IMR-90 (cell line): ENCODE measurements around the gene ADIG. TPM values are rescaled to one million over a fixed set of nuclear protein-coding genes. Genes with fewer than 3 reads are reported as not detected.

Experiments used
- ATAC-seq: fragments of 200-7000 bp; cut with Tn5 transposase; 2 replicates; pipeline ENCODE4 v1.9.1; 2020; ENCODE audit warnings: low read depth, mild to moderate bottlenecking, moderate library complexity
- BruUV-seq: library from RNA; stranded (reverse); fragments of 400-500 nt; replicated peaks from 2 replicates; lab custom pipeline; 2021; lab: Mats Ljungman, UMichigan
- CTCF ChIA-PET: fragments of 300-600 bp; formaldehyde crosslinking; extraction: SDS; loops from one replicate; lab custom pipeline; 2021; ENCODE audit warnings: antibody characterized with exemption; lab: Yijun Ruan, JAX
- POLR2A ChIA-PET: fragments of 300-600 bp; sonication (Branson Sonifier 250); formaldehyde crosslinking; loops from one replicate; lab custom pipeline; 2022; ENCODE audit warnings: antibody characterized with exemption; ENCODE audit not compliant: unreplicated experiment; lab: Charles Lee
- DNase-seq: peaks from one replicate; pipeline ENCODE4 v3.0.0; 2013
- H2AFZ ChIP-seq: replicated peaks from 2 replicates; pipeline ENCODE3; 2013; ENCODE audit warnings: low read length, mild to moderate bottlenecking; ENCODE audit not compliant: poor library complexity
- H2AK5ac ChIP-seq: 2 replicates; pipeline ENCODE4 v1.6.1; 2013; ENCODE audit warnings: low read depth, low read length, inconsistent platforms
- H2AK9ac ChIP-seq: replicated peaks from 2 replicates; pipeline ENCODE3; 2013; ENCODE audit warnings: mild to moderate bottlenecking, low read depth, low read length, moderate library complexity; ENCODE audit not compliant: poor library complexity
- H2BK120ac ChIP-seq: 2 replicates; pipeline ENCODE4 v1.6.1; 2013; ENCODE audit warnings: low read depth, low read length, inconsistent platforms
- H2BK15ac ChIP-seq: 3 replicates; pipeline ENCODE4 v1.6.1; 2013; ENCODE audit warnings: low read depth, low read length, inconsistent platforms
- H2BK20ac ChIP-seq: 2 replicates; pipeline ENCODE4 v1.6.1; 2013; ENCODE audit warnings: low read depth, mild to moderate bottlenecking, inconsistent platforms, low read length, moderate library complexity
- H2BK5ac ChIP-seq: 2 replicates; pipeline ENCODE4 v1.6.1; 2013; ENCODE audit warnings: mild to moderate bottlenecking, low read depth, low read length, inconsistent platforms; ENCODE audit not compliant: poor library complexity, severe bottlenecking
- H3K14ac ChIP-seq: replicated peaks from 2 replicates; pipeline ENCODE4 v1.6.1; 2013; ENCODE audit warnings: low read depth, low read length, inconsistent platforms
- H3K18ac ChIP-seq: 2 replicates; pipeline ENCODE4 v1.6.1; 2013; ENCODE audit warnings: low read depth, low read length, control low read depth
- H3K23ac ChIP-seq: 2 replicates; pipeline ENCODE4 v1.6.1; 2013; ENCODE audit warnings: low read depth, low read length, inconsistent platforms
- H3K27ac ChIP-seq: 2 replicates; pipeline ENCODE4 v1.5.1; 2013; ENCODE audit warnings: mild to moderate bottlenecking, control low read depth, low read length; ENCODE audit not compliant: insufficient read depth
- H3K27me3 ChIP-seq: 2 replicates; pipeline ENCODE4 v1.6.1; 2013; ENCODE audit warnings: low read length; ENCODE audit not compliant: control insufficient read depth, insufficient read depth
- H3K36me3 ChIP-seq: 2 replicates; pipeline ENCODE4 v1.6.1; 2013; ENCODE audit warnings: low read length, mixed read lengths; ENCODE audit not compliant: control insufficient read depth, insufficient read depth
- H3K4ac ChIP-seq: 2 replicates; pipeline ENCODE4 v1.6.1; 2013; ENCODE audit warnings: low read depth, low read length, inconsistent platforms
- H3K4me1 ChIP-seq: 2 replicates; pipeline ENCODE4 v1.6.1; 2013; ENCODE audit warnings: low read length, mixed read lengths; ENCODE audit not compliant: control insufficient read depth, insufficient read depth
- H3K4me2 ChIP-seq: 2 replicates; pipeline ENCODE4 v1.6.1; 2013; ENCODE audit warnings: low read depth, mild to moderate bottlenecking, control low read depth, low read length, moderate library complexity
- H3K4me3 ChIP-seq: 2 replicates; pipeline ENCODE4 v1.5.1; 2013; ENCODE audit warnings: low read depth, mild to moderate bottlenecking, control low read depth, low read length, moderate library complexity; ENCODE audit not compliant: insufficient read depth
- H3K56ac ChIP-seq: 2 replicates; pipeline ENCODE4 v1.6.1; 2013; ENCODE audit warnings: low read length, inconsistent platforms; ENCODE audit not compliant: insufficient read depth; ENCODE audit errors: extremely low read depth
- H3K79me1 ChIP-seq, 2 experiments: 2 replicates each; pipeline ENCODE4 v1.6.1; 2013; ENCODE audit warnings: low read length in 2 of 2, inconsistent platforms in 1 of 2, low read depth in 1 of 2
- H3K9ac ChIP-seq: 2 replicates; pipeline ENCODE4 v1.6.1; 2013; ENCODE audit warnings: low read depth, low read length, control low read depth
- H3K9me1 ChIP-seq: 2 replicates; pipeline ENCODE4 v1.6.1; 2013; ENCODE audit warnings: low read length, inconsistent platforms; ENCODE audit not compliant: insufficient read depth
- H3K9me3 ChIP-seq: 2 replicates; pipeline ENCODE4 v1.6.1; 2013; ENCODE audit warnings: low read length; ENCODE audit not compliant: control insufficient read depth, insufficient read depth
- H4K20me1 ChIP-seq: 2 replicates; pipeline ENCODE4 v1.6.1; 2013; ENCODE audit warnings: low read length, inconsistent platforms; ENCODE audit not compliant: insufficient read depth
- H4K5ac ChIP-seq: 2 replicates; pipeline ENCODE4 v1.6.1; 2013; ENCODE audit warnings: mild to moderate bottlenecking, low read depth, low read length, control low read depth
- H4K8ac ChIP-seq, 2 experiments: 2 replicates each; pipeline ENCODE4 v1.6.1; 2013; ENCODE audit warnings: low read depth in 2 of 2, low read length in 2 of 2, control low read depth in 1 of 2, inconsistent platforms in 1 of 2
- H4K91ac ChIP-seq: 2 replicates; pipeline ENCODE4 v1.6.1; 2013; ENCODE audit warnings: low read depth, low read length, inconsistent platforms; ENCODE audit not compliant: insufficient read depth
- BHLHE40 ChIP-seq: fragments of 150-350 bp; IDR thresholded peaks from 2 replicates; pipeline ENCODE4 v1.6.1; 2016; ENCODE audit warnings: mild to moderate bottlenecking, low read depth, low read length
- CEBPB ChIP-seq: IDR thresholded peaks from 2 replicates; pipeline ENCODE4 v1.6.1; 2012; ENCODE audit warnings: low read depth, low read length, improper control_type of control experiment
- CHD1 ChIP-seq: IDR thresholded peaks from 2 replicates; pipeline ENCODE4 v1.6.1; 2012; ENCODE audit warnings: low read depth, low read length, improper control_type of control experiment
- ELK1 ChIP-seq: fragments of 150-350 bp; IDR thresholded peaks from 2 replicates; pipeline ENCODE4 v1.6.1; 2016; ENCODE audit warnings: low read depth, mild to moderate bottlenecking, low read length, moderate library complexity, borderline replicate concordance
- MAZ ChIP-seq: IDR thresholded peaks from 2 replicates; pipeline ENCODE4 v1.6.1; 2012; ENCODE audit warnings: low read depth, mild to moderate bottlenecking, low read length, improper control_type of control experiment, moderate library complexity, borderline replicate concordance
- MXI1 ChIP-seq: IDR thresholded peaks from 2 replicates; pipeline ENCODE4 v1.6.1; 2012; ENCODE audit warnings: low read depth, mild to moderate bottlenecking, low read length, moderate library complexity, borderline replicate concordance
- RAD21 ChIP-seq: IDR thresholded peaks from 2 replicates; pipeline ENCODE4 v1.6.1; 2012; ENCODE audit warnings: low read length, improper control_type of control experiment
- WGBS, 2 experiments: methylation state at CpG; one replicate each; pipeline versions ENCODE4 v1.1.5 to v1.1.7; 2013; ENCODE audit warnings: missing lambda C conversion rate in 2 of 2; ENCODE audit not compliant: insufficient read length in 1 of 2; ENCODE audit errors: extremely low coverage in 2 of 2; 5-methylcytosine and 5-hydroxymethylcytosine counted together
- dilution Hi-C: fragments of 300-500 bp; cut with HindIII; formaldehyde crosslinking; loops from one replicate; pipeline ENCODE4 v1.14.3; 2018; ENCODE audit warnings: low sequenced_read_pairs; ENCODE audit not compliant: unreplicated experiment
- in situ Hi-C: fragments of 300-500 bp; cut with MboI; formaldehyde crosslinking; loops from 3 replicates; pipeline ENCODE4 v1.14.3; 2019; ENCODE audit warnings: low sequenced_read_pairs, inconsistent platforms, mixed read lengths
- intact Hi-C: fragments of 100-400 bp; cut with micrococcal nuclease; formaldehyde crosslinking; loops from 2 replicates; pipeline ENCODE4 v1.10.0; 2022
- polyA plus RNA-seq, 3 experiments: library from polyadenylated mRNA; depleted of rRNA; stranded (reverse); fragments of >200 nt; gene quantifications; 2 replicates each; pipeline ENCODE4 v1.2.3, GENCODE V29; 2012; ENCODE audit warnings: low replicate concordance in 1 of 3
- total RNA-seq: library from RNA; depleted of rRNA; stranded (reverse); fragments of >200 nt; gene quantifications from 2 replicates; pipeline ENCODE4 v1.2.3, GENCODE V29; 2012

Gene ADIG
- total and polyA plus RNA-seq, 2 of the 4 experiments (the other 2 are of a cell fraction), result not detected

- H2AK5ac ChIP-seq, result no peak overlapping the region
- H3K27ac ChIP-seq, result no peak overlapping the region
- no peaks in the 10 kb centered on the region for H3K27me3 ChIP-seq
- H3K9me3 ChIP-seq, result no peaks in the 10 kb centered on the region
- H4K20me1 ChIP-seq, result no peaks in the 10 kb centered on the region
- peaks cover 26% of the 10 kb centered on the region for H3K36me3 ChIP-seq
- H4K5ac ChIP-seq, result no peak overlapping the region
- H3K79me1 ChIP-seq, result peaks cover 0 to 5% of the 10 kb centered on the region in 2 experiments; a peak in 1 of 4 replicates
- no peak overlapping the region for H3K18ac ChIP-seq
- no peak overlapping the region for H3K9ac ChIP-seq
- ATAC-seq, result no peak
- H2BK120ac ChIP-seq, result no peak overlapping the region
- no peak overlapping the region for H2BK15ac ChIP-seq
- H4K91ac ChIP-seq, result no peak overlapping the region
- H2BK5ac ChIP-seq, result no peak overlapping the region
- BruUV-seq, result no TSS peak
- no CpG with 5 or more reads among the region's 6 CpGs for WGBS, 2 experiments
- H3K9me1 ChIP-seq, result 0 out of 2 replicates have a peak, but pooled peaks cover 2% of the 10 kb centered on the region
- no peak overlapping the region for H3K4ac ChIP-seq
- H3K4me1 ChIP-seq, result no peaks in the 10 kb centered on the region
- H2BK20ac ChIP-seq, result no peak overlapping the region
- no peak overlapping the region for H2AK9ac ChIP-seq
- dilution Hi-C loops (no loop called here), intact Hi-C loops (no loop called here), in situ Hi-C loops (no loop called here)
- no peak overlapping the region for H3K56ac ChIP-seq
- H3K23ac ChIP-seq, result no peak overlapping the region
- H3K4me3 ChIP-seq, result no peak overlapping the region
- CTCF ChIA-PET, result no interaction called here
- no peak overlapping the region for H4K8ac ChIP-seq
- POLR2A ChIA-PET, result no interaction called here
- no peak overlapping the region for H3K14ac ChIP-seq
- no peak overlapping the region for H2AFZ ChIP-seq
- no peak overlapping the region for H3K4me2 ChIP-seq
- DNase-seq, result no peak
- no peak for TF ChIP-seq CEBPB
- TF ChIP-seq RAD21, result no peak
- no peak for TF ChIP-seq BHLHE40
- TF ChIP-seq ELK1, result no peak
- TF ChIP-seq MXI1, result no peak
- TF ChIP-seq MAZ, result no peak
- TF ChIP-seq CHD1, result no peak
Measured at GRCh38 chr20:38566036-38566598, 14.9 kb upstream of the ADIG start.
